ENCODE measurements around the gene CRP. TPM values are rescaled to one million over a fixed set of nuclear protein-coding genes. Genes with fewer than 3 reads are reported as not detected.

The CRP gene
- total RNA-seq, 1 donor from 2014 or later: not detected

DNA sequence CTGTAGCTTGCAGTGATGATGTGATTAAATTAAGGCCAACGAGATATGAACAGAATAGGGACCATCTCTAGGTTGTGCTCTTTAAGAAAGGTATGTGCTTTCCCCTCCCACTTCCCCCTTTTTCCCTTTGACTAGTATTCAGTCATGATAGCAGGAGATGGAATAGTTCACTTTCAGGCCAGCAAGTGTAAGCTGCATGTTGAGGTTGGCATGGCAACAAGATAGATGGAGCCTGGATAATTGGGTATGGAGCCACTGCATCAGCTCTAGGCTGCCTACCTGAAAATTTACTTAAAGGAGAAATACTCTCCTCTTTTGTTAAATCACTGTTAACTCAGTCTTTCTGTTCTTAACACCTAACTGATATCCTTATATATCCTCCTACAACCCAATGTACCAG, 1.5 kb upstream of the CRP start:
- peaks cover 4% of the 10 kb centered on the region for H3K36me3 Mint-ChIP-seq (ENCODE audit: low read depth)
- ChIA-PET POLR2A (no interaction called here), CTCF (no interaction called here)
- H3K9me3 Mint-ChIP-seq: peaks cover 23% of the 10 kb centered on the region
- peaks cover 17% of the 10 kb centered on the region for H3K27me3 Mint-ChIP-seq
- H3K27ac Mint-ChIP-seq: no peak overlapping the region
- H3K4me1 Mint-ChIP-seq: no peaks in the 10 kb centered on the region
- ATAC-seq (ENCODE audit: low read depth) (no peak), DNase-seq (no peak)
- intact Hi-C loops (cut with micrococcal nuclease): no loop called here
- TF ChIP-seq, protein P1, sequence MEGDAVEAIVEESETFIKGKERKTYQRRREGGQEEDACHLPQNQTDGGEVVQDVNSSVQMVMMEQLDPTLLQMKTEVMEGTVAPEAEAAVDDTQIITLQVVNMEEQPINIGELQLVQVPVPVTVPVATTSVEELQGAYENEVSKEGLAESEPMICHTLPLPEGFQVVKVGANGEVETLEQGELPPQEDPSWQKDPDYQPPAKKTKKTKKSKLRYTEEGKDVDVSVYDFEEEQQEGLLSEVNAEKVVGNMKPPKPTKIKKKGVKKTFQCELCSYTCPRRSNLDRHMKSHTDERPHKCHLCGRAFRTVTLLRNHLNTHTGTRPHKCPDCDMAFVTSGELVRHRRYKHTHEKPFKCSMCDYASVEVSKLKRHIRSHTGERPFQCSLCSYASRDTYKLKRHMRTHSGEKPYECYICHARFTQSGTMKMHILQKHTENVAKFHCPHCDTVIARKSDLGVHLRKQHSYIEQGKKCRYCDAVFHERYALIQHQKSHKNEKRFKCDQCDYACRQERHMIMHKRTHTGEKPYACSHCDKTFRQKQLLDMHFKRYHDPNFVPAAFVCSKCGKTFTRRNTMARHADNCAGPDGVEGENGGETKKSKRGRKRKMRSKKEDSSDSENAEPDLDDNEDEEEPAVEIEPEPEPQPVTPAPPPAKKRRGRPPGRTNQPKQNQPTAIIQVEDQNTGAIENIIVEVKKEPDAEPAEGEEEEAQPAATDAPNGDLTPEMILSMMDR (IDR thresholded peaks at IDR 0.05): no peak
- no peak overlapping the region for H3K4me3 Mint-ChIP-seq

DNA sequence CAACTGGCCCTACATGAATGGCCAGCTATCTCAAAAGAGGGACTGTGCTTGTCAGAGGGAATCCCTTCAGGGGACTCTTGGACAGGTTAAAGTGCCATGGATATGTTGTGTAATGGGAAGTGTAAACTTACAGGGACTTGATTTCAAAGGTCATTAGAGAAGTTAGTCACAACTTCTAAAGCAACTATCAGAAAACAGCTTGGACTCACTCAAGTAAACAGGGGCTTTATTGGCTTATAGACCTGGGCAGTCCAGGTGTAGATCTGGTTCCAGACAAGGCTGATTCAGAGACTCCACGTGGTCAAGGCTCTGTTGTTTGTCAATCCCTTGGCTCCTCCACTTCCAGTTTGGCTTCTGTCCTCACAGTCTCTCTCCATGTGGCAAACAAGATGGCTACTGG, 2.3 kb downstream of the CRP start:
- Mint-ChIP-seq H3K36me3 (ENCODE audit: low read depth) (no peaks in the 10 kb centered on the region), H3K9me3 (no peaks in the 10 kb centered on the region), H3K27ac (no peak overlapping the region), H3K4me3 (no peak overlapping the region), H3K27me3 (peaks cover 8% of the 10 kb centered on the region), H3K4me1 (no peaks in the 10 kb centered on the region)
- ChIA-PET CTCF (no interaction called here), POLR2A (no interaction called here)
- TF ChIP-seq, protein P1 (IDR thresholded peaks at IDR 0.05): no peak
- intact Hi-C loops (cut with micrococcal nuclease): no loop called here
- ATAC-seq (ENCODE audit: low read depth) (no peak), DNase-seq (no peak)

DNA sequence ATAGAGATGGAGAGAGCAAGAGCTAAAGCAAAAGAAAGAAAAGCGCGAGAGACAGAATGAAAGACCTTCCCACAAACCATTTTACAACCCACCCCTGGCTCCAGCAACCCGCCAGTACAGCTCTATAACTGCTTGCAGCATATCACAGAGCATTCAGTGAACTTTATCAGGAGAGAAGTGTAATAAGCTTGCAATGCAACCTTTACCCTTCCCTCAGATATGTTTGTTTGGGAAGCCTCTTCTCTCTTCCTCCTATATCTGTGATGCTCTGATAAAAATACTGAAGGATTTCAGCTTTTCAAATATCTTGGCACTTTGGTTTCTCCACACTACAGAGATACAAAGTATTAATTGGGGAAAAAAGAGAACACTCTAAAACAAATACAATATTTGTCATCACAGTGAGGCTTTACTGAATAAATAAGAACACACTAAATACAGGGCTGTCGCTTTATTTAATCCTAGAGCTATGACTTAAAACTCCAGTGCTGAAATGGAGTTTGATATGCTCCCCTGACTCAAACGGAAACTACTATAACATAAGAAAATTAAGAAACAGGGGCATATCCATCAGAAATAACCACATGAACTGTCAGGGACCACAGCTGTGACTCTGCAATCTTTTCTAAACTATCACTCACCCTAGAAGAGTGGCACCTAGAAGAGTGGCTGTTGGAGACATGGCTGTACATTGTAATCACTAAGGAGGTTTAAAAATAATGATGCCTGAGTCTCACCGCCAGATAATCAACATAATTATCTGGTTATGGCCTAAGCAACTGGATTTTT, 6.7 kb downstream of the CRP start:
- no peaks in the 10 kb centered on the region for H3K9me3 Mint-ChIP-seq
- ATAC-seq (ENCODE audit: low read depth) (no peak), DNase-seq (no peak)
- TF ChIP-seq, protein P1 (IDR thresholded peaks at IDR 0.05): no peak
- POLR2A ChIA-PET: no interaction called here
- H3K27ac Mint-ChIP-seq: no peak overlapping the region
- no peaks in the 10 kb centered on the region for H3K4me1 Mint-ChIP-seq
- no peak overlapping the region for H3K4me3 Mint-ChIP-seq
- CTCF ChIA-PET: no interaction called here
- intact Hi-C loops (cut with micrococcal nuclease): no loop called here
- H3K36me3 Mint-ChIP-seq (ENCODE audit: low read depth): no peaks in the 10 kb centered on the region
- peaks cover 6% of the 10 kb centered on the region for H3K27me3 Mint-ChIP-seq

DNA sequence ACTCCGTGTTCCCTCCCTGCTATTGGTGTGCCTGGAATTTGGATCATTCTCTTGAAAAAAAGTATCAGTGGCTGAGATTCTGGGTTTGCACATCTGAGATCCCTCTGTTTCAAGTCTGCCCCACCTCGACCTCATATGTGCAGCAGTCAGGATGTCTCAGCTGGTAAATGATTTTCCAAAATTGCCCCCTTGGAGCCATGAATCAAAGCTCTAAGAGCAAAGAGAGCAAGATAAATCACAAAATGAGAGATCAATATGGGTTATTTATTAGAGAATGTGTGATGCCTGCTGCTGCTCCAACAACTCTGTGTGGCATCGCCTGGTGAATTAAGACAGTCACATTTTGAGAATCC, 8.5 kb downstream of the CRP start:
- Mint-ChIP-seq H3K9me3 (no peaks in the 10 kb centered on the region), H3K36me3 (ENCODE audit: low read depth) (no peaks in the 10 kb centered on the region), H3K27ac (no peak overlapping the region), H3K27me3 (peaks cover 6% of the 10 kb centered on the region), H3K4me3 (no peak overlapping the region), H3K4me1 (no peaks in the 10 kb centered on the region)
- ATAC-seq (ENCODE audit: low read depth) (no peak), DNase-seq (no peak)
- intact Hi-C loops (cut with micrococcal nuclease): no loop called here
- TF ChIP-seq, protein P1 (IDR thresholded peaks at IDR 0.05): no peak
- ChIA-PET POLR2A (no interaction called here), CTCF (no interaction called here)

DNA sequence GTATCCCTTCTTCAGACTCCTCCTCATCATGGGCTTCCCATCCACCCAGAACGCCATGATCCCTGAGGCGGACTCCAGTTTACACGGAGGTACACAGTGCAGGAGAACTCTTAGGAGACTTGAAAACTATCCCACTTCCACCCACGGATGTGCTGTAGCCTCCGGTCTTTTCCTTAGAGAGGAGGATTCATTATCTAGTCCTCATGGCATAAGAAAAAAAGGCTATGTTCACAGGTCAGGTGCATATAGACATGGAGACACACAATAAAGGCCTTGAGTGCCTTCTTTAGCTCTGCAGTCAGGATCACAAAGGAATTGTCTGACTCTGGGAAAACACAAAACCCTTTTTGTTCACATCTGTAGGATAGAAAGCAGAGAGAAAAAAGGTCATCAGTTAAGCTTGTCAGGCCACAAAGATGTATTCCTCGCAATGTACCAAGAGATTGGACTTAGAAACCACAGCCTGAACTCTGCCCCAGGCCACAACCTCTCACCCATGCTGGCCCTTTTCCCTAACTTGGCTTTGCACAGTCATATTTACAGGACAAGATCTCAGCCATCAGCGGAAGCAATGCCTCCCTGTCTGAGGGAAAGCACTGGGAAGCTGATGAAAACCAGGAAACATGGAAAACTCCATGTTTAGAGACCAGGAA, 9.0 kb downstream of the CRP start:
- Mint-ChIP-seq H3K4me3 (no peak overlapping the region), H3K27ac (no peak overlapping the region), H3K9me3 (no peaks in the 10 kb centered on the region), H3K27me3 (peaks cover 6% of the 10 kb centered on the region), H3K4me1 (no peaks in the 10 kb centered on the region), H3K36me3 (ENCODE audit: low read depth) (no peaks in the 10 kb centered on the region)
- CTCF ChIA-PET: interaction anchor here (0.6 kb wide), 1 partner anchor 12 kb away, joined by 3 read pairs; no protein-coding TSS in a partner anchor
- POLR2A ChIA-PET: no interaction called here
- DNase-seq (no peak), ATAC-seq (ENCODE audit: low read depth) (no peak)
- TF ChIP-seq, protein P1 (IDR thresholded peaks at IDR 0.05): no peak
- intact Hi-C loops (cut with micrococcal nuclease): no loop called here

All from activated B cell treated with CpG ODN at 0.5 μM for 24 hours (primary cell).